MM.1S (cell line): ENCODE measurements around the gene TMEM198.

Experiments used
- DNase-seq: peaks from one replicate; pipeline ENCODE4 v3.0.0-alpha.2; 2015
- H2AFZ ChIP-seq: fragments of 300-600 bp; sonication (generic); 2 replicates; pipeline ENCODE4 v1.6.0; 2016; ENCODE audit warnings: antibody characterized with exemption, low read length
- H3F3A ChIP-seq: fragments of 300-600 bp; sonication (generic); 2 replicates; pipeline ENCODE4 v1.6.1; 2016; ENCODE audit warnings: mild to moderate bottlenecking, antibody characterized with exemption, low read length, moderate library complexity, mixed read lengths; ENCODE audit not compliant: insufficient read depth
- H3K27ac ChIP-seq: fragments of 300-600 bp; sonication (generic); 2 replicates; pipeline ENCODE4 v1.5.1; 2016; ENCODE audit warnings: mild to moderate bottlenecking, low read length
- H3K27me3 ChIP-seq: fragments of 300-600 bp; sonication (generic); replicated peaks from 2 replicates; pipeline ENCODE4 v1.6.0; 2016; ENCODE audit warnings: low read length; ENCODE audit not compliant: insufficient read depth
- H3K36me3 ChIP-seq: fragments of 300-600 bp; sonication (generic); replicated peaks from 2 replicates; pipeline ENCODE4 v1.6.1; 2016; ENCODE audit warnings: mild to moderate bottlenecking, low read length, mixed read lengths; ENCODE audit not compliant: insufficient read depth
- H3K4me1 ChIP-seq: fragments of 300-600 bp; sonication (generic); 2 replicates; pipeline ENCODE4 v1.6.1; 2016; ENCODE audit warnings: low read length, mixed read lengths
- H3K4me2 ChIP-seq: fragments of 300-600 bp; sonication (generic); 2 replicates; pipeline ENCODE4 v1.6.0; 2016; ENCODE audit warnings: low read depth, low read length
- H3K4me3 ChIP-seq: fragments of 300-600 bp; sonication (generic); 2 replicates; pipeline ENCODE4 v1.5.1; 2016; ENCODE audit warnings: low read length, mixed read lengths
- H3K79me2 ChIP-seq: fragments of 300-600 bp; sonication (generic); 2 replicates; pipeline ENCODE4 v1.6.1; 2016; ENCODE audit warnings: mixed run types, low read length, mixed read lengths
- H3K9ac ChIP-seq: fragments of 300-600 bp; sonication (generic); 2 replicates; pipeline ENCODE4 v1.6.1; 2016; ENCODE audit warnings: low read length, mixed read lengths
- H3K9me2 ChIP-seq: fragments of 300-600 bp; sonication (generic); replicated peaks from 2 replicates; pipeline ENCODE4 v1.6.1; 2016; ENCODE audit warnings: mild to moderate bottlenecking, low read length, mixed read lengths; ENCODE audit not compliant: insufficient read depth
- H3K9me3 ChIP-seq: fragments of 300-600 bp; sonication (generic); replicated peaks from 2 replicates; pipeline ENCODE4 v1.6.1; 2016; ENCODE audit warnings: mild to moderate bottlenecking, low read length, mixed read lengths; ENCODE audit not compliant: insufficient read depth
- H4K20me1 ChIP-seq: fragments of 300-600 bp; sonication (generic); 2 replicates; pipeline ENCODE4 v1.6.1; 2016; ENCODE audit warnings: mild to moderate bottlenecking, low read length, moderate library complexity, mixed read lengths; ENCODE audit not compliant: insufficient read depth
- EZH2 ChIP-seq: fragments of 300-600 bp; sonication (generic); optimal IDR thresholded peaks from 2 replicates; pipeline ENCODE3; 2017; ENCODE audit warnings: low read depth, mild to moderate bottlenecking, antibody characterized with exemption, low read length, mixed read lengths
- EZH2phosphoT487 ChIP-seq: fragments of 300-600 bp; sonication (generic); IDR thresholded peaks from 2 replicates; pipeline ENCODE4 v1.6.1; 2018; ENCODE audit warnings: antibody characterized with exemption, low read length
- TF ChIP-seq, protein P1 (sequence below): fragments of 300-600 bp; sonication (generic); IDR thresholded peaks from 2 replicates; pipeline ENCODE4 v1.5.1; 2016; ENCODE audit warnings: antibody characterized with exemption, low read length, mixed read lengths

The TMEM198 gene

DNA sequence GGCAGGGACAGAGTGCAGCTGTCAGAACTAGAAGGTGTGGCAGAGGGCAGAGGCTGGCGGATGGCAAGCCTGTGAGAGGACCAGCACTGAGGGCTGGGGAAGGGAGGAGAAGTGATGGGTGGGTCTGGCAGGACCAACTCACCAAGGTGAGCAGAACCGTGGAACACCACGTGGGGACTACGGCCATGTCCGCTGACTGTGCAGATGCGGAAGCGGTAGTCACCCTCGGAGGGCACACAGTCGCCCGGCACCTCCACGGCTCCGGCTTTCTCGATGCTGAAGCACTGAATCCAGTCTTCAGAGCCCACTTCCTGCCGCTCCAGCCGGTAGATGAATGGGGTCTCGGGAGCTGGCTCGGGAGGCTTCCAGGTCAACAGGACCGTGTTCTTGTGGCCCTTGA lies 23.3 kb downstream of the TMEM198 start:
- no peaks in the 10 kb centered on the region for H3K9me2 ChIP-seq
- no peak for DNase-seq
- no peaks in the 10 kb centered on the region for H3K9me3 ChIP-seq
- TF ChIP-seq, protein P1, sequence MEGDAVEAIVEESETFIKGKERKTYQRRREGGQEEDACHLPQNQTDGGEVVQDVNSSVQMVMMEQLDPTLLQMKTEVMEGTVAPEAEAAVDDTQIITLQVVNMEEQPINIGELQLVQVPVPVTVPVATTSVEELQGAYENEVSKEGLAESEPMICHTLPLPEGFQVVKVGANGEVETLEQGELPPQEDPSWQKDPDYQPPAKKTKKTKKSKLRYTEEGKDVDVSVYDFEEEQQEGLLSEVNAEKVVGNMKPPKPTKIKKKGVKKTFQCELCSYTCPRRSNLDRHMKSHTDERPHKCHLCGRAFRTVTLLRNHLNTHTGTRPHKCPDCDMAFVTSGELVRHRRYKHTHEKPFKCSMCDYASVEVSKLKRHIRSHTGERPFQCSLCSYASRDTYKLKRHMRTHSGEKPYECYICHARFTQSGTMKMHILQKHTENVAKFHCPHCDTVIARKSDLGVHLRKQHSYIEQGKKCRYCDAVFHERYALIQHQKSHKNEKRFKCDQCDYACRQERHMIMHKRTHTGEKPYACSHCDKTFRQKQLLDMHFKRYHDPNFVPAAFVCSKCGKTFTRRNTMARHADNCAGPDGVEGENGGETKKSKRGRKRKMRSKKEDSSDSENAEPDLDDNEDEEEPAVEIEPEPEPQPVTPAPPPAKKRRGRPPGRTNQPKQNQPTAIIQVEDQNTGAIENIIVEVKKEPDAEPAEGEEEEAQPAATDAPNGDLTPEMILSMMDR = no peak
- no peak for TF ChIP-seq EZH2
- no peak for TF ChIP-seq EZH2phosphoT487
- no peaks in the 10 kb centered on the region for H3F3A ChIP-seq
- H3K36me3 ChIP-seq = no peaks in the 10 kb centered on the region
- H3K27me3 ChIP-seq = peaks cover 86% of the 10 kb centered on the region
- no peaks in the 10 kb centered on the region for H3K79me2 ChIP-seq
- H3K4me3 ChIP-seq = no peak overlapping the region
- H3K4me2 ChIP-seq = no peak overlapping the region
- no peak overlapping the region for H3K9ac ChIP-seq
- H3K27ac ChIP-seq = no peak overlapping the region
- no peak overlapping the region for H2AFZ ChIP-seq
- no peaks in the 10 kb centered on the region for H4K20me1 ChIP-seq
- H3K4me1 ChIP-seq = no peaks in the 10 kb centered on the region

DNA sequence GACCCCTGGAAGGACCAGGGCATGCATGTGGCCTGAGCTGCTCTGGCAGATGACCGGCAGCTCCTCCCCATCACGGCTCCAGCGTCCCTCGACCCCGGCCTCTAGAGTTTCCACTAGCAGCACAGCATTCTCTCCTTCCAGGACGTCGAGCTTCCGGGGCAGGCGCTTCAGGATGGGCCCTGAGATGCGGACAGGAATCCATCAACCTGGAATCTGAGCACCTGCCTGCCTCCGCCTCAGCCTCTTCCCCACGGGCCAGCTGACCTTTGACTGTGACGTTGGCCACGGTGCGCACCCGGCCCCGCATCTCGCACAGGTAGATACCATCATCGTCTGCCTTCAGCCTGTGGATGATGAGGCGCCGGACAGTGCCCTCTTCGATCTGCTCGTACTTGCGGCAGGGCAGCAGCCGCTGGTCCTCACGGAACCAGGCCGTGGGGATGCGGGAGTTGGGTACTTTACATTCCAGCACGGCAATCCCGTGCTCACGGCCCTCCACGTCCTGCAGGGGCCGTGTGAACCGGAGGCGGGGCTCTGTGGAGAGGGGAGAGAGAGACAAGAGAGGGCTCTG lies 24.0 kb downstream of the TMEM198 start:
- H3K79me2 ChIP-seq = no peaks in the 10 kb centered on the region
- no peak for DNase-seq
- H3F3A ChIP-seq = no peaks in the 10 kb centered on the region
- no peak overlapping the region for H3K4me3 ChIP-seq
- H3K27ac ChIP-seq = no peak overlapping the region
- H4K20me1 ChIP-seq = no peaks in the 10 kb centered on the region
- TF ChIP-seq EZH2phosphoT487 (no peak), EZH2 (no peak)
- TF ChIP-seq, protein P1 = no peak
- H3K4me1 ChIP-seq = no peaks in the 10 kb centered on the region
- peaks cover 86% of the 10 kb centered on the region for H3K27me3 ChIP-seq
- H3K4me2 ChIP-seq = no peak overlapping the region
- H3K9ac ChIP-seq = no peak overlapping the region
- no peak overlapping the region for H2AFZ ChIP-seq
- no peaks in the 10 kb centered on the region for H3K36me3 ChIP-seq
- no peaks in the 10 kb centered on the region for H3K9me3 ChIP-seq
- no peaks in the 10 kb centered on the region for H3K9me2 ChIP-seq

DNA sequence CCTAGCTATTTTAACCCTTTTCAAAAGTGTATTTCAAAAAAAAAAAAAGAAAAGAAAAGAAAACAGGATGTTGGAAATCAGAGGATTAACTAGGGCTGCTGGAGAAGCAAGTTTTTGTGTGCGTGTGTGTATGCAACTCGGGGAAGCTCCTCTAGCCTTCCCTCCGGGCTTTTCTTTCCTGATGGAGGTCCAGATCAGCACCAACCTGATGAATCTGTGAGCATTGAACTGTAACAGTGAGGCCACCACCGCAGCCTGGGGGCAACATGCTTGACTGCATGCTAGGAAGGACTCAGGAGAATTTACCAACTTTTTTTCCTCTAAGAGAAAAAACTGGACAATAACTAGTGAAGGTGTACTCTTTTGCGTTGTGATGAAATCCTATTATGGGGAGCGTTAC lies 25.2 kb downstream of the TMEM198 start:
- no peak overlapping the region for H3K4me2 ChIP-seq

More for the DNA sequence above, 25.2 kb downstream of the TMEM198 start:
- TF ChIP-seq, protein P1 = no peak
- TF ChIP-seq EZH2 = no peak
- TF ChIP-seq EZH2phosphoT487 = no peak
- H3K36me3 ChIP-seq = no peaks in the 10 kb centered on the region
- no peak overlapping the region for H3K9ac ChIP-seq
- H4K20me1 ChIP-seq = no peaks in the 10 kb centered on the region
- H3K9me3 ChIP-seq = no peaks in the 10 kb centered on the region
- no peaks in the 10 kb centered on the region for H3K4me1 ChIP-seq
- DNase-seq = no peak
- H3F3A ChIP-seq = no peaks in the 10 kb centered on the region
- H3K27me3 ChIP-seq = peaks cover 82% of the 10 kb centered on the region
- no peak overlapping the region for H2AFZ ChIP-seq
- no peak overlapping the region for H3K27ac ChIP-seq
- H3K9me2 ChIP-seq = no peaks in the 10 kb centered on the region
- no peak overlapping the region for H3K4me3 ChIP-seq
- no peaks in the 10 kb centered on the region for H3K79me2 ChIP-seq
